GM18909 (cell line): ENCODE measurements around the gene THSD4.

Experiments
- ATAC-seq: cut with Tn5 transposase; IDR thresholded peaks from one replicate; pipeline ENCODE4 v1.9.1; 2021; ENCODE audit warnings: mild to moderate bottlenecking; ENCODE audit not compliant: unreplicated experiment, poor library complexity

Gene THSD4

DNA sequence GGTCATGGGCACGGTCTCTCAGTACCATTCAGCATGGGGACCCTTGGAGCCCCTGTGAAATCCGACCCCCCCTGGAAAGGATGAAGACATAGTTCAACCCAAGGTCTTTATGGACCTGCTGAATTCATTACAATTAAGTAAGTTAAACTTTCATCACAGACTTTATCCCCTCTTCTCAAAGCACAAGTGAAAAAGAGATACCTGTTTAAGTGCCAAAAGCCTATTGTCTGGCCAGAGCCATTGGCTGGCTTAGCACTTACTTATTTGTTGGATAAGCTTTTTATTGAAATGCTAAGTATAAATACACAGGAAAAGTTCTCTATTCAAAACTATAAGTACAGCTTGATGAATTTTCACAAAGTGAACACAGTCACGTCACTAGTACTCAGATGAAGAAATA is 566.7 kb downstream of the THSD4 start:
- ATAC-seq: no peak

DNA sequence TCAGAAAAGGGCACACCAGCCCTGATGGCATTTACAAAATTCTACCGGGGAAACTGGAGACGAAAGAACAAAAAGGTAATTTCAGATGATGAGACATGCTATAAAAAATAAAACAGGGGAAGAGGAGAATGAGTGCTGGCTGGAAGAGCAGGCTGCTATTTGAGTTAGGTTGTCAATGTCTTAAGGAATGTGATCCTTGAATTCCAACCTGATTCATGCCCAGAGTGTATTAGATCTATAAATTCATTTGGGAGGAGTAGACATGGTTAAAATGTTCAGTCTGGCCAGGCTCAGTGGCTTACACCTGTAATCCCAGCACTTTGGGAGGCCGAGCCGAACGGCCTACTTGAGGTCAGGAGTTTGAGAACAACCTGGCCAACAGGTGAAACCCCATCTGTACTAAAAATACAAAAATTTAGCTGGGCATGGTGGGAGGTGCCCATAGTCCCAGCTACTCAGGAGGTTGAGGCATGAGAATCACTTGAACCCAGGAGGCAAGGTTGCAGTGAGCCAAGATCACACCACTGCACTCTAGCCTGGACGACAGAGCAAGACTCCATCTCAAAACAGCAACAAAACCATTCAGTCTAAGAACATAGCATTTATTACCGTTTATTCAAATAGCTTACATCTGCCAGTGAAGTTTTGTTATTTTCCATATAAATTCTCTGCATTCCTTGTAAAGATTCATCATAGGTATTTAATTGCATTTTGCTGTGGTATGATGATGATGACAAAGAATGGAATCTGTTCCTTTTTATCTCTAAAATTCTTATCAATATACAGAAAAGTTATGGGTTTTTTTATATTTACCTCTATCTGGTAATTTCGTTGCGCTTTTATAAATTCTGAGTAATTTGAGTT is 568.4 kb downstream of the THSD4 start:
- no peak for ATAC-seq

DNA sequence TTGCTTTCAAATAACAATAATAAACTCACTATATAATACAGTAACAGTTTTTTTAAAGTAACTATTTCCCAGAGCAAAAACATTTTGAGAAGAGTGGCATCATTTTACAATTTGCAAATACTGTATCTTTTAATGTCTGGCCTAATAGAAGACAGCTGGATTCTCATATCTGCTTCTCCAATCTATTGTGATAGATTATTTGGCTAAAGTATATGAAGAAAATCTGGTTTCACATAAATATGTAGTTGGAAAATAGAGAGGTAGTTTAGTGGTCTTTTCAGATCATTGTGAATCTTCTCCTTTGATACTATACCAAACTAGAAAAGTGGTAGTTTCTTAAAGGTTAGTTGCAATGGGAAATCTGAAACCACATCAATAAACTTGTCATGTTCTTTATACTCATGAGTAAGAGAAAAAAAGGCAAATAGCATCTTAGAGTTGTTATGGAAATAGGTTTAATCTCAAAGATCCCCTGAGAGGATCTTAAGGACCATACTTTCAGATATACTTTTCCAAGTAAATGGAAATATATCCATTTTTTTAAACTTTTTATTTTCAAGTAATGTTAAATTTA is 570.2 kb downstream of the THSD4 start:
- no peak for ATAC-seq

DNA sequence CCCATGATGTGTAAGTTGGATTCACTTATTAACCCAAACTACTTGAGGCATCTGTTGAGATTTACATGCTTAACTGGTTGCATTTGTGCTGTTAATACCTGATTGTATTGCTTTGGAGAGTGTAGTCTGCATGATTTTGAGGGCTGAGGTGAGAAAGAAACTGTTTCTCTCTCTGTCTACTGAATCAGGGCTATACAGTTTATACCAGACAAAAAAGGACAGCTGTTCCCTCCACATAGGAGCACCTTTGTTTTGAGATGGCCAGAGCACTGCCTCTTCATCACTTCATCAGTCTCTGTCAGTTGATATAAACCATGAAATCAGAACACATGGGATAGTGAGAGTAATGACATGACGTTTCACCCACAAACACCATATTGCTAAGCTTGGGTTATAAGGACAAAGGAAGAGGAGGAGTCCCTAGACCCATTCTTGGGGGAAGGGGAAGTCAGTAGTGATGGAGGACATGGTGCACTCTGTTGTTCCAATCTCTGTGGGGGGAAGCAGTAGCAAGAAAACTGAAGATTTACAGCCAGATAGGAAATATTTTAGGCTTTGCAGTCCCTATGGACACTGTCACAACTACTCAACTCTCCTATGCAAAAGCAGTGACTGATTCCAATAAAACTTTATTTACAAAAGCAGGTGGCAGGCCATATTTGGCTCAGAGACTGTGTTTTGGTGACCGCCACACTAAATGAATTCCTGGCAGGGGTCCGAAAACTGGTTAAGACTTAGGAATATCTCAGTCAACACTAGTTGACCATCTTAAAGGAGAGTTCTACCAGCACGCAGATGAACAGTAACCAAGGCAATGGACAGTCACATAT is 571.2 kb downstream of the THSD4 start:
- no peak for ATAC-seq

DNA sequence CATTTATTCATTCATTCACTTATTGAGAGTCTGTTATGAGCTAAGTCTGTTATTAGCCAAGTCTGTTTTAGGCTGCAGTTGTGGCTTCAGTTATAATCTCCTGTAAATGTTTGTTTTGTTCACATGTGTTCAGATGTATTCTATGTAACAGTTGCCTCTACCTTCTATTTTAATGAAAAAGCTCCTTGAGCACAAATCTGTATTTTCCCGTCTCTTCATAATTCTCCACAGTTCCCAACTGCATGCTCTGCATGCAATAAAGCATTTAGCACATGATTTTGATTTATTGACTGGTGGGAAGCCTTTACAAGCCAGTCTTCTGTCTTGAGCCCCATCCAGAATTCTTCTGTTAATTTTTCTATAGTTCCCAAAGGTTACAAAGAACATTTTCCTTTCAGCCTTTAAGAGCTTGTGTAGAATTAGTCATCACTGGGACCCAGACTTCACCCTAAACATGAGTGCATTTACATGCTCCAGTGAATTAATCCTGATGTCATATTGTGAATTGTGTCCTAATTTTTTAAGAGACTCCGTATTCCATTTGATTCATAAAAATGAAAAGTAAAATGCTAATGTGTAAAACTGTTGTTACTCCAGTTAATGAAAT is 572.7 kb downstream of the THSD4 start:
- no peak for ATAC-seq

DNA sequence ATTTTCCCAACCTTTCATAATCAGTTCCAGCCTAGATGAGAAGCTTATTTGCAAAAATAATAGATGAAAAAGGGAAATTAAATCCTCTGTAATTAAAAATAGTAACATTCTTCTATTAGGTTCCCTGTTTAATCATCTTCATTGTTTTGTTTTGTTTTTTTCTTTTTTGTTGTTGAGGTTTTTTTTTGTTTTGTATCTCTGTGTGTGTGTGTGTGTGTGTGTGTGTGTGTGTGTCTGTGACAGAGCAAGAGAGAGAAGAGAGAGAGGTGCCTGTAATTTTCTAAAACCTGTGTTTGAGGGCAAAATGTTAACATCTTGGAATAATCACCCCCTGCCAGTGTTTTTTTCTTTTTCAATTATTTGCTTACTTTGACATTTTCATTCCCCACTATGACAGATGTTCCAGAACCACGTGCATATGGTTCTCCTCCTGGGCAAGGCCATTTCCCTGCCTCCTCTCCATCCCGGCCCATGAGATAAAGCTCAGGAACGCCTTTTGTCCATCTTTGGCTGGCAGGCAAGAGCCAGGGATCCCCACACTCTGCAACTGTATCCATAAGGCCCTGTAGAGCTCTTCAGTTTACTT is 573.3 kb downstream of the THSD4 start:
- ATAC-seq: no peak

DNA sequence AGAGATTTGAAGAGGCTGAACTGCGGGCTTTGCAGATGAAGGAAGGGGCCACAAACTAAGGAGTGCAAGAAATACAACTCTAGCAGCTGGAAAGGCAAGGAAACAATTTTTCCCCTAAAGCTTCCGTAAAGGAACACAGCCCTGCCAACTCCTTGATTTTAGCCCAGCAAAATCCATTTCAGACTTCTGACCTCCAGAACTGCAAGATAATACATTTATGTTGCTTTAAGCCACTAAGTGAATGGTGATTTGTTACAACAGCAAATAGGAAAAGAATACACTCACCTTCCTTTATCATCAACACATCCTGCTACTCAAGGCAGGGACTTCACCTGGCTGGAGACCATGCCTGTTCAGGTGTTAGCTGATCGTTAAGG is 575.8 kb downstream of the THSD4 start:
- ATAC-seq: no peak

DNA sequence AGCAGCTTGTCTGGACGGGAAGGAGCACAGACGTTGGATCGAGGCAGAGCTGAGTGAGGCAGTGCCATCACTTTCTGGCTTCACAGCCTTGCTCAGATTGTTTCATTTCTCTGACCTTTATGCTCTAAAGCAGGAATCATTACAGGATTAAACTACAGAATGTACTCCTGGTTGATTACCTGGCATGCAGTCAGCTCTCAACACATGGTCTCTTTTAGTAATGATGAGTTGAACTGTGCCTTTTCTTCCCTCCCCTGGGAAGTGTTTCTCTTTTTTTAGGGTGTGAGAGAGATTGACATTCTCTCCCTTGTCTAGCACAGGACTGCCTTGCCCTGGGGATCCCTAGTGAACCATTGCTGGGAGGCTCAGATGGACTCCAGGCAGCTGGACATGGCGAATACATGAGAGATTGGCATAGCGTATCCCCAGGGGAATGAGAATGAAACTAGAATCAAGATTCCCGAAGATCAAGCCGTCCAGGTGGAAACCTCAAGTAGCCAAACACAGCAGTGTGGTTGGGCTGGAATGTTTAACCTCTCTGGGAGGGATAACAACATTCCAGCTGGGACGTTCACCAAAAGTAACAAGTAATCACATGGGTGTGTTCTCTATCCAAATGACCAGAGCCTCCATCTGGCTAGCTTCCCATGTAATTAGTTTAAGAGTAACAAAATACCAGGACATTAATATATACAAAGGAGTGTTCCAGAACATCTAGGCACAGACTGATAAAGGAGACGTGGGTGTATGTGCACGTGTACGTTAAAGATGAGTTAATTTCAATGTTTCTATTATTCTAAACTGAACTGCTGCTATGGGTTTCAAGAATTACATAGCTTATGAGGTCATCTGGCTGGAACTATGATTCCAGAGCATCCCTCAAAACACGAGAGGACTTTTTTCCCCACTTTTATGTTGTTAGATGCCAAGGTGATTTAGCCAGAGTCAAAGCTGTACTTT is 576.5 kb downstream of the THSD4 start:
- ATAC-seq: no peak

DNA sequence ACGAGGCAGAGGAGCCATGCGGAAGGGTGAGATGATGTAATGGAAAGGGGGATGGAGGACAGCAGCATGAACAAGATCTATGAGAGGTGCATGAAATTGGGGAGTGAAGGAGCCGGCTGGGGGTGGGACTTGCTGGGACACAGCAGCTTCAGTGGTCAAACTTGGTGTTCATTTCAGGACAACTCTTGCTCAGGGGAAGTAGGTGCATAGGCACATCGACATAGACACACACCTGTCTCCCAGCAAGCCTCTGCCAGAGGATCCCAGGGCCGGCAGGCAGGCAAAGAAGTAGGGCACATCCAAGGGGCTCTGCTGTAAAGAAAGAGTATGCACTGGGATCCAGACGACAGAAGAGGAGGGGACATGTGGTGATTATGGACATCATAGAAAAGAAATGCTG is 582.0 kb downstream of the THSD4 start:
- ATAC-seq: no peak

DNA sequence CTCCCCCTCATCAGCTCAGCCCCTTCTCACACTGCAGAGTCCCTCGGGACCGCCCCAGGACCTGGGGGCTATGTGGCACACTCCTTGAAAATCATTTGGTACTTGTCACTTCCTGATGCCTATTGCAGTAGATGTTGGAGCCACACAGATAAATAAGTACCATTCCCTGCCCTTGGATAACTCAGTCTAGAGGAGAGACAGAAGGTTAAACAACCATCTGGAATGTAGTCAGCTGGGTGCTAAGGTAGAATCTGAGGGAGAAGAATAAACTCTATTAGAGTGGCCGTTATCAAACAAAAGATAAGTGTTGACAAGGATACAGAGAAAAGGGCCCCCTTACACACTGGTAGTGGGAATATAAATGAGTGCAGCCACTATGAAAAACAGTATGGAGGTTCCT is 582.8 kb downstream of the THSD4 start:
- ATAC-seq: no peak

DNA sequence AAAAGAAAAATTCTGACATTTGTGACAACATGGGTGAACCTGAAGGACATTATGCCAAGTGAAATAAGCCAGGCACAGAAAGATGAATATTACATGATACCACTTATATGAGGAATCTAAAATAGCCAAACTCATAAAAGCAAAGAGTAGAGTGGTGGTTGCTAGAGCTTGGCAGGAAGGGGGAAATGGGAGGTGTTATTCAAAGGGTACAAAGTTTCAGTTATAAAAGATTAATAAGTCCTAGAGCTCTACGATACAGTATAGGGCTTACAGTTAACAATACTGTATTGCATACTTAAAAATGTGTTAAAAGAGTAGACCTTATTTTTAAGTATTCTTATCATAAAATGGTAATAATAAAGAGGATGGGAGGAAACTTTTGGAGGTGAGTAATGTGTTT is 583.5 kb downstream of the THSD4 start:
- no peak for ATAC-seq

DNA sequence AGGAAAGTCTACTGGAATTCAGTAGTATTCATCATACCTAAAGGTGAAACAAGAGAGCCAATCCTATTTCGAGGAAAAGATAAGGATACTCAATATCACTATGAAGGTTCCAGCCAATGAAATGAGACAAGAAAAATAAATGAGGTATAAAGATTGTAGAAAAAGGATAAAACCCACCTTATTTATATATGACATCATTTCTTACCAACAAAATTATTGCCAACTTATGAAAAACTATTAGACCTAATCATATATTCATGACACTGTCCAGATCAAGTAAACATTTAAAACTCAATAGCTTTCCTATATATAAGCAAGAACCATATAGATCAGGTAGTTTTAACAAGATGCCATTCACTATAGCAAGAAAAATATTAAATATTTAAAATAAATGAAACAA is 584.7 kb downstream of the THSD4 start:
- no peak for ATAC-seq

DNA sequence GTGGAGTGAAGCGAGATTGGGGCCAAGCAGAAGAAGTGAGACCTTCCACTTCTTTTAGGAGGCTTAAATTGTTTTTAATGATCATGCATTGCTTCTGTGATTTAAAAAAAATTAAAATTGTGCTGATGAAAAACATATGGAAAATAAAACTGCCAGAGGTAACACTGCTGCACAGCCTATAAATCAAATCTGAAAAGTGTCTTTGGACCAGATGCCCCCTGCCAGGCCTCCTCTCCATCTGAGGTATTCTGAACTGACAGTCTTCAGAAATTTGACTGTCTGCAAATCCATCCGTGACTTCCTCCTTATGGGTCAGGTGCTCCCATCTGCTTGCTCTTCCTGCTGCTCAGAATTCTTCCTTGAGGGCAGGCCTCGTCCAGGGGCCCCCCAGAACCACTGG is 586.5 kb downstream of the THSD4 start:
- no peak for ATAC-seq

DNA sequence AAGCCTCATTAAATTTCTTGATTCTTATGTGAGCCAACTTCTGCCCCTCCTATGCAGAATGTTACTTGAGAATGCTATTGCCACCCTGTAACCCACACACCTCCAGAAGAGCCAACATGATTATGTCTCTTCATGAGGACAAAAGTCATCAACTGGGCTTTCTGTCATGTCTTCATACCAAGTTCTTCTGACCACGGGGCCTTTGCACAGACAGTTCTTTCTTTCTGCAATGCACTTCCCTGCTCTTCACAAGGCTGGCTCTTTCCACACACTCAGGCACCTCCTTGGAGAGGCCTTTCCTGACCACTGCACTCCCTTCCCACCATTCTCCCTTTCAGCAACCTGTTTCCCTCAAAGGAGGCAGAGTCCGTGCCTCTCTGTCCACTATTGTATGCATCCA is 587.2 kb downstream of the THSD4 start:
- ATAC-seq: no peak

DNA sequence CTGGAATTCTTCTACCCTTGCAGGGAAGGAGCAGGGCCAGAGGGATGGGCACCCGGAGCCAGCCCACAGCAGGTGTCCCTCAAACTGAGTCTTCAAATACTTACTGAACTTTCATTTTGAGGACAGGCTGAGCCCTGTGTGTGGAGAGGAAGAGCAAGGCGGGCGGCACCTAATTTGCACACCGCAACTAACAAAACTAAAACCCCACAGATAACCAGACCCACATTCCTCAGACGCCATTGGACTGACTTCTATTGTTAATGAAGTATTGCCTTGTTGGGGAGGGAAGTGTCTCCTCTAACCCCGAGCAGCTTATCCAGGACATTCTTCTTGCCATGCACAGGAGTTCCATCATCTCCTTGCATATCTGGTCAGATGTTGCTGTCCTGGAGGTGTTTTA is 589.9 kb downstream of the THSD4 start:
- ATAC-seq: no peak

DNA sequence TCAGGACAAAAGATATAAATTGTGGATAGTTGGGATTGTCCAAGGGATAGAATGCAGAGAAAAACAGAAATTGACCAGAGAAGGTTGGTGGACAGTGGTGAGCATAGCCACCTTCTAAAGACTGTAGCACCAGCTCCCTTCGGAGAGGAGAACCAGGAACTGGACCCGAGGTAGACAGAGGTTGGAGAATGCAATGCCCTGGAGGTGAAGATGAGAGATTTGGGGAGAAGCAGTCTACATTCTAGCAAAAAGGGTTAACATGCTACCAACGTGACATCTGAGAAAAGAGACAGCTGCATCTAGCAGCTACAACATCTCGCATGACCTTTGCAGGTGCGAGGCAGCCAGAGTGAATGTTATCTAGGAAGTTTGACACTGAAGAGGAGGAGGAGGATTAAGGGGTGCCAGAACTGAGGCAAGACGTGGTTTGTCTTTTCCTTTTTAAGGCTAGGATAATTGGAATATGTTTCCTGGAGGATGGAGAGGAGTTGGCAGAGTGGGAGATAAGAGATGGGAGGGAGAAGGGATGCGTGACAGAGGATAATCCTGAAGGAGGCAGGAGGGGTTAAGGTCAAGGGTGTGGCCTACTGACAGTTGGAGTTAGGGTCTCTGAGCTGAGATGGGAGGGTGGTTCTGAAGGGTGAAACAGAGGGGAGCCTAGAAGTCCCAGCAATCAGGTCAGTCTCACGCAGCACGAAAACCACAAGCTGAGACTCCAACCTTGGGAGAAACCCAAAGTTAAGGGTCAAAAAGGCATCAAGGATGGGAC is 591.4 kb downstream of the THSD4 start:
- no peak for ATAC-seq

DNA sequence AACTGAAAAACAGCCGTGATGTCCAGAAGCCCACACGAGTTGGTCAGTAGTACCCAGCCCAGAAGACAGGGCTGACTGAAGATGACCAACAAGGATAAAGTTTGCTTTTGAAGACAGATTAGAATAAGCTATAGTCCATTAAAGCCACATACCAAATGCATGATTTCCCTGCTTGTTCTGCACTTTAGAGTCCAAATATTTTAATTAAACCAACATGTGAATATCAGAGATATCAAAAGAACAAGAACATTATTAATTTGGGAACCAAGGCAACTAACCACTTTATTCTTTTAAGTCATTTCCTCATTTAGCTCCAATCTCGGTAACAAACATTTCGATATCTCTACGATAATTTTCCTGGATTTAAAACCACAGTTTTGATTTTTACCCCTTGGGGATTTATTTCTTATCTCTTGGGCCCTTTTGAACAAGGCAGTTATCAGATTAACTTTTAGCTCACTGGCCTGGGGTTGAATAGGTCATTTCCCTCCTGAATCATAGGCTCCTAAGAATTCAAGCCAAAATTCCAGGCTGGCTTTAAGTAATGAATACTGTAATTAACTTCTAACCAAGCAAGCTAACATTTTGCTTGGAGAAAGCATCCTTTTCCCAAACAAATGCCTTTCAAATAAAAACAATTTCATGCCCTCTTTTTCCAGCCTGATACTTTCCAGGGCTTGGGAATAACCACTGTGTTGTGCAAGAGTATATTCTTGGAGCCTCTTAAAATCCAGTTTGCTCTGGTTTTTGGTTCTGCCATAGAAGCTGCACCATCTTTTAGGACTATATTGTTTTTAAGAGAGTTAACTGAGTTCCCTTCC is 592.2 kb downstream of the THSD4 start:
- no peak for ATAC-seq

DNA sequence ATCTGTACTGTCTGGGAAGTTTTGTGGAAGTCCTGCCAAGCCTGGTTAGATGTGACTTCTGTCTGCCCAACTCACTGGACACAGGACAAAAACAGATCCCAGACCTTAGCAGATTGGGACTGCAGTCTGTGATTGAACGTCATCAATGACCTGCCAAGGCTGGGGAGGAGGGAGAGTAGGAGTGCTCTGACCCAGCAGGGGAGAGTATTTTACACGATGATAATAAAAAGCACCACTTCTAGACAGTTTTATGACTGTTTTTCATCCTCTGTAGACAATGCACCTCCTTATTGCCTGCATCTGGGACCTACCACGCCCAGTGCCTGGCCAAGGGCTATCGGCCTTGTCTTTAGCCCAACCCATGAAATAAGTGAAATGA is 592.8 kb downstream of the THSD4 start:
- ATAC-seq: no peak
